PC-9 (cell line): Measurements from ENCODE around the gene LSM14A.

Experiments
- CTCF ChIP-seq: fragments of 200-600 bp; sonication (generic); conservative IDR thresholded peaks from 2 replicates; pipeline ENCODE4 v1.6.1; 2017; ENCODE audit warnings: mixed run types, antibody characterized with exemption, mild to moderate bottlenecking, moderate library complexity
- EZH2 ChIP-seq: fragments of 200-600 bp; sonication (generic); IDR thresholded peaks from 2 replicates; pipeline ENCODE4 v1.8.0; 2017; ENCODE audit warnings: antibody characterized with exemption, low read depth

- no peak for TF ChIP-seq CTCF
- TF ChIP-seq EZH2: no peak
These were observed 87.2 kb downstream of the LSM14A start for GRCh38 chr19:34259367-34260095.
